ENCODE data around the gene TRAPPC2L.

DNA sequence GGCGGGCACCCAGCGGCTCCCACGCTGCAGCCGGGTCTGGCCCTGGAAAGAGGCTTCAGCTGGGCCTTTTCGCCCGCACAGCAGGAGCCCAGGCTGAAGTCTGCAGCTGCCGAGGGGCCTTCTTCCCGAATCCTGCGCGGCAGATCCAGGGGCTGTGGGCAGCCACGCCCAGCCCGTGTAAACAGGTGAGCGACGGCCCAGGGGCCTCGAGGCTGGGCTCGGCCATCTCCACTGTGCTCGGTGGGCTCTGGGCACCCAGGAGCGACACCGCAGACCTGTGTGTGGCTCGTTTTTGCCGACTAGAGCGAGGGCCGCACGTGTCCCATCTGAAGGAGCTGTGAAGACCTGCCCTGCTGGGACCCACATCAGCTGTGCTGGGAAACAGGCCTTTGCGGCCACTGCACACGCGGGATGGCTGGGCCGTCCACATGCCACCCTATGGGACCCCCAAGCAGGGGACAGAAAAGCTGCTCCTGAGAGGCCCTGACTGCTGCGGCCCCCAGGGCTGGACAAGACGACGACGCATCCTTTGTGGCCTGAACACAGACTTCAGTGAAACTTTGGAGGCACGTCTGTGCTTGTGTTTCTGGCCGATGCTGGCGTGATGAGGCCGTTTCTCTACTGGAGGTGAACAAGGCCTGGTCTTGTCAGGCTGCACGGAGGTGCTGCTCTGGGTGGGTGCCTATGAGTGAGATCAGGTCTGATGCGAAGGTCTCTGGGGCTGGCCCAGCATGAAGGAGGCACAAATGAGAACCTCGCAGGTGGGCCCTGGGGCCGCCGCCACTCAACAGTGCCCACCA, 40.0 kb upstream of the TRAPPC2L start:
- TF ChIP-seq POLR2A (IDR thresholded peaks at IDR 0.05): no peak
- TF ChIP-seq, protein P1, sequence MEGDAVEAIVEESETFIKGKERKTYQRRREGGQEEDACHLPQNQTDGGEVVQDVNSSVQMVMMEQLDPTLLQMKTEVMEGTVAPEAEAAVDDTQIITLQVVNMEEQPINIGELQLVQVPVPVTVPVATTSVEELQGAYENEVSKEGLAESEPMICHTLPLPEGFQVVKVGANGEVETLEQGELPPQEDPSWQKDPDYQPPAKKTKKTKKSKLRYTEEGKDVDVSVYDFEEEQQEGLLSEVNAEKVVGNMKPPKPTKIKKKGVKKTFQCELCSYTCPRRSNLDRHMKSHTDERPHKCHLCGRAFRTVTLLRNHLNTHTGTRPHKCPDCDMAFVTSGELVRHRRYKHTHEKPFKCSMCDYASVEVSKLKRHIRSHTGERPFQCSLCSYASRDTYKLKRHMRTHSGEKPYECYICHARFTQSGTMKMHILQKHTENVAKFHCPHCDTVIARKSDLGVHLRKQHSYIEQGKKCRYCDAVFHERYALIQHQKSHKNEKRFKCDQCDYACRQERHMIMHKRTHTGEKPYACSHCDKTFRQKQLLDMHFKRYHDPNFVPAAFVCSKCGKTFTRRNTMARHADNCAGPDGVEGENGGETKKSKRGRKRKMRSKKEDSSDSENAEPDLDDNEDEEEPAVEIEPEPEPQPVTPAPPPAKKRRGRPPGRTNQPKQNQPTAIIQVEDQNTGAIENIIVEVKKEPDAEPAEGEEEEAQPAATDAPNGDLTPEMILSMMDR (IDR thresholded peaks at IDR 0.05 in 8 of 11, conservative IDR thresholded peaks at IDR 0.05 in 3 of 11): no peak
